ENCODE results near the gene ZKSCAN2.
A peak's percentile ranks its signal among the peaks of the same experiment; 100 is the strongest.

The ZKSCAN2 gene

DNA sequence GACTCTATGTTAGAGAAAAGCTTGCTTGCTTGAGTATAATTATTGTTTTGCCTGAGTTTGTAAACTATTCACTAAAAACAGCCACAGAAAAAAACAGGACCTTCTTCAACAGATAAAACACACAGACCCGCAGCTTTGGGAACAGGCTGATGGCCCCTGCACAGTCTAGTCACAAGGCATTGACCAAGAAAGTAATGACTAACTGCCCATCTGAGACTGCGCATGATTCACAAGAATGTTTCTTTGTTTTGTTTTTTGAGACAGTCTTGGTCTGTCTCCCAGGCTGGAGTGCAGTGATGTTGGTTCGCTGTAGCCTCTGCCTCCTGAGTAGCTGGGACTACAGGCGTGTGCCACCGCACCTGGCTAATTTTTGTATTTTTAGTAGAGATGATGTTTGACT lies 2.8 kb upstream of the ZKSCAN2 start:
- Histone ChIP-seq H3K36me3 (ENCODE audit: control insufficient read depth, insufficient read depth, low read length) (no peaks in the 10 kb centered on the region), H3K9ac (ENCODE audit: low read length) (no peak overlapping the region), H3K4me3 (ENCODE audit: low read length) (no peak overlapping the region), H3K4me1 (ENCODE audit: control insufficient read depth, insufficient read depth, low read length) (peaks cover 17% of the 10 kb centered on the region), H3K9me3 (ENCODE audit: control insufficient read depth, low read length) (no peaks in the 10 kb centered on the region), H3K27me3 (ENCODE audit: control insufficient read depth, insufficient read depth, low read length) (no peaks in the 10 kb centered on the region)

DNA sequence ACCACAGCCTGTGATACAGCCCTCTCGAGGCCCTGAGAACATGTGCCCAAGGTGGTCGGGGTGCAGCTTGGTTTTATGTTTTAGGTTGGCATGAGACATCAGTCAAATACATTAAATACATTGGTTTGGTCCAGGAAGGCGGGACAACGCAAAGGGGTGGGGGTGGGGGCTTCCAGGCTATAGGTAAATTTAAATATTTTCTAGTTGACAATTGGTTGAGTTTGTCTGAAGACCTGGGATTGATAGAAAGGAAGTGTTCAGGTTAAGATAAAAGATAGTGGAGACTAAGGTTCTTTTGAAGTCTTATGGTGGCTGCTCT lies 1.2 kb upstream of the ZKSCAN2 start:
- Histone ChIP-seq H3K4me1 (ENCODE audit: control insufficient read depth, insufficient read depth, low read length) (peaks cover 17% of the 10 kb centered on the region), H3K4me3 (ENCODE audit: low read length) (peak overlapping the region; percentile 90), H3K9ac (ENCODE audit: low read length) (peak overlapping the region; percentile 93), H3K27me3 (ENCODE audit: control insufficient read depth, insufficient read depth, low read length) (no peaks in the 10 kb centered on the region), H3K9me3 (ENCODE audit: control insufficient read depth, low read length) (no peaks in the 10 kb centered on the region), H3K36me3 (ENCODE audit: control insufficient read depth, insufficient read depth, low read length) (no peaks in the 10 kb centered on the region)

DNA sequence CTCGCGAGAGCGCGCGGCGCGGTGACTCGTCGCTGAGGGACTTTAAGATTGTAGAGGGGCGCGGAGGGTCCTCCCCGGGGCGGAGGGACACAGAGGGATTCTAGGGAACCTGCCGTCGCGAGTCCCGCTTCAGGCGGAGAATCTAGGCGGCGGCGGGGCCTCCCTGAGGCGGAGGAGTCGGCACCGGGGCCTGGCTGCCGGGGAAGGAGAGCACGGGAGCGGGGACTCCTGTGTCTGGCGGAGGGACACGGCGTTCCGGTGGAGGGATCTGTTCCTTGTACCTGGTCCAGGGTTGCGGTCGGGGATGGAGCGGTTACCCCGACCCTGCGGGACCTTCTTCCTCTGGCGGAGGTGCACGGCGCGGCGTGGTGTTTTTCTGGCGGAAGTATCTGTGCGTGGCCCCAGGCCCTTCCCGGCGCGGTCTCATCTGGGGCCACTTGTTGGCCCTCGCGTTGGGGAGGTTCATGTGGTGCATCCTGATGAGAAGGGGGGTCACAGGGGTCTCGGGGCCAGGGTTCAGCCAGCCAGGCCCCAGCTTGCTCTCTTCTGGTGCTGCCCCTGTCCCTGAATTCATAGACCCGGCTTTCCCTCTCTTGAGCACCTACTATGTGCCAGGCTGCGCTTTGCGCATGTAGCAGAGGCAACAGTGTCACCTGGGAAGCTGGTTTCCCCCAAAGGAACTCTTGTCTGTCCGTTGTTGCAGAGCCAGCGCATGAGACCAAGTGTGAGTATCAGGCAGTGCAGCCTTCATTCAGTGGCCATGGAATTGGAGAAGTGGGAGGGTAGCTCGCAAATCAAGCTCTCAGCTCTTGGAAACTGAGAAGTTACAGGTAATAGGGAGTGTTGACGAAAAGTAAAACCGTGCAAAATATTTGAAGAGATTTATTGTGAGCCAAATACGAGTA lies 563 bp upstream of the ZKSCAN2 start:
- no peaks in the 10 kb centered on the region for H3K9me3 ChIP-seq (ENCODE audit: control insufficient read depth, low read length)
- no peaks in the 10 kb centered on the region for H3K27me3 ChIP-seq (ENCODE audit: control insufficient read depth, insufficient read depth, low read length)
- peaks cover 17% of the 10 kb centered on the region for H3K4me1 ChIP-seq (ENCODE audit: control insufficient read depth, insufficient read depth, low read length)
- peak overlapping the region; percentile 90 for H3K4me3 ChIP-seq (ENCODE audit: low read length)
- no peaks in the 10 kb centered on the region for H3K36me3 ChIP-seq (ENCODE audit: control insufficient read depth, insufficient read depth, low read length)
- peak overlapping the region; percentile 93 for H3K9ac ChIP-seq (ENCODE audit: low read length)

DNA sequence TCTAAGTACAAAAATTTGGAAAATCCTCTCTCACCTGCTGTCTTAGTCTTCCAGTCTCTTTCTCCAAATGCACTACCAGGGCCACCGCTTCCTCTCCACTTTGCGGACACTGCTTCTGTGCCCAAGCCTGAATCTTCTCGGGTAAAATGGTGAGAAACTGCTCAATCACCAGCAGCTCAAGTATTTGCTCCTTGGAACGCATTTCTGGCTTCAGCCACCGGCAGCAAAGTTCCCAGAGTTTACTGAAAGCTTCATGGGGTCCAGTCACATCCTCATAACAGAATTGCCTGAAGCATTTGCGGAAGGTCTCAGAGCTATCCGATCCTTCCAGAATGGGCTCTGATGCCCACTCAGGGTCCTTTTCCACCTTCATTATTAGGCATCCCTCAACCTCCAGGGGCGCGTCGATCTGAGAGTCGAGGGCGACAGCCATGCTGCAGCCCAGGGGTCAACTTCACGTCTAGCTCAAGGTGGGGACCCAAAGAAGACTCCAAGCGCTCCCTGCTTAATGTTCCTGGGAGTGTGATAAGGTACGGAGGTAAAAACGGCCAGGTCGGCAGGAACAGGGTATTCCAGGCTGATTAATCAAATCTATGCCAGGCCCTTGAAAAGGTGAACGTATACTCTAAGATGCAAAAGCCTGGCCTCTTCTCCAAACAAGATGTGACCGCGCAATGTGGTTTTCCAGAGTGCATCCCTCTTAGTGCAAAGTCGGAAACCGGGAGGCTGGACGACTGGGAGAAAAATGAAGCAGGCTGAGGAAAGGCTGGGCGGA lies 763 bp downstream of the ZKSCAN2 start:
- peak overlapping the region; percentile 93 for H3K9ac ChIP-seq (ENCODE audit: low read length)
- H3K4me1 ChIP-seq (ENCODE audit: control insufficient read depth, insufficient read depth, low read length): peaks cover 17% of the 10 kb centered on the region
- H3K36me3 ChIP-seq (ENCODE audit: control insufficient read depth, insufficient read depth, low read length): no peaks in the 10 kb centered on the region
- H3K9me3 ChIP-seq (ENCODE audit: control insufficient read depth, low read length): no peaks in the 10 kb centered on the region
- H3K27me3 ChIP-seq (ENCODE audit: control insufficient read depth, insufficient read depth, low read length): no peaks in the 10 kb centered on the region
- H3K4me3 ChIP-seq (ENCODE audit: low read length): peak overlapping the region; percentile 11

DNA sequence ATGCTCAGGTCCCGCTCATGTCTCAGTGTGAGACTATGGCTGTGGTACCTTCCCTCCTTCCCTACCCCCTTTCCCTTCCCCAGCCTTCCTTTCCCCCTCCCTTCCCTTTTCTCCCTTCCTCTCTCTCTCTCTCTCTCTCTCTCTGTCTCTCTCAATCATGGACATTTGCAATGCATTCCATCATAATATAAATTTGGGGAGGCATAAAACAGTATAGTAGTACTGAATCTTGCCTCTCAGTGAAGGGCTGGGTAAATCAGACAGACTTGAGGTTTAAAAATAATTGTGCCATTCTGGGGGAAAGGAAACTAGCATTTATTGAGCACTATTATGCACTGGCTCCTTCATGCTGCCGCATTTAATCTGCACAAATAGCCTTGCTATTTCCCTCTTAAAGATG lies 4.3 kb downstream of the ZKSCAN2 start:
- H3K4me1 ChIP-seq (ENCODE audit: control insufficient read depth, insufficient read depth, low read length): peaks cover 9% of the 10 kb centered on the region
- no peaks in the 10 kb centered on the region for H3K36me3 ChIP-seq (ENCODE audit: control insufficient read depth, insufficient read depth, low read length)
- no peak overlapping the region for H3K4me3 ChIP-seq (ENCODE audit: low read length)
- no peaks in the 10 kb centered on the region for H3K9me3 ChIP-seq (ENCODE audit: control insufficient read depth, low read length)
- no peaks in the 10 kb centered on the region for H3K27me3 ChIP-seq (ENCODE audit: control insufficient read depth, insufficient read depth, low read length)
- H3K9ac ChIP-seq (ENCODE audit: low read length): no peak overlapping the region

DNA sequence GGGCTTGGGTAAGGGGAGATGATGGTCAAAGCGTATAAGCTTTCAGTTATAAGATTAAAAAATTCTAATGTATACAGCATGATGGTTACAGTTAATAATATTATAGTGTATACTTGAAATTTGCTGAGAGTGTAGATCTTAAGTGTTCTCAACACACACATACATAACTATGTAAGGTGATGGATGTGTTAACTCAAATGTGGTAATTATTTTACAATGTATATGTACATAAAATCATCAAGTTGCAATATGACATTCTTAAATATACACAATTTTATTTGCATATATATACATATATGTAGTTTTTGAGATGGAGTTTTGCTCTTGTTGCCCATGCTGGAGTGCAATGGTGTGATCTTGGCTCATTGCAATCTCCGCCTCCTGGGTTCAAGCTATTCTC lies 7.2 kb downstream of the ZKSCAN2 start:
- Histone ChIP-seq H3K4me1 (ENCODE audit: control insufficient read depth, insufficient read depth, low read length) (no peaks in the 10 kb centered on the region), H3K4me3 (ENCODE audit: low read length) (no peak overlapping the region), H3K9me3 (ENCODE audit: control insufficient read depth, low read length) (no peaks in the 10 kb centered on the region), H3K36me3 (ENCODE audit: control insufficient read depth, insufficient read depth, low read length) (no peaks in the 10 kb centered on the region), H3K9ac (ENCODE audit: low read length) (no peak overlapping the region), H3K27me3 (ENCODE audit: control insufficient read depth, insufficient read depth, low read length) (no peaks in the 10 kb centered on the region)

DNA sequence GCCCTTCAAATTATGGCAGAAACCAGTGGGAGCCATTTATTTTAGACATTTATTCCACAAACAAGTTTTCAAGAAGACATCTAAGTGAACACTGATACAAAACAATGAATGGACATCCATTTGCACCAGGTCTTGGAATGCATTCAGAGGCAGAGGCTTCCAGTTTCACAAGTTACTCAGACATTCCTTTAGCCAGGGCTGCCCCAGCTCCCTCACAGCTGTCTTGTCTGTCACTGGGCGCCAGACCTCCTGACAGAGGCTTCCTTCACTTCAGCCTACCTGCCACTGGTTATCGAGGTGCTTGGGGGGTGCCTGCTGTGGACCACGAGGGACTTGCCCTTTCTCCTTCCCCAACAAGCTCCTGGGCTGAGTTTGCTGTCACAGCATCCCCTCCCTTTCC lies 21.7 kb downstream of the ZKSCAN2 start:
- H3K4me3 ChIP-seq (ENCODE audit: low read length): no peak overlapping the region
- no peaks in the 10 kb centered on the region for H3K9me3 ChIP-seq (ENCODE audit: control insufficient read depth, low read length)
- H3K27me3 ChIP-seq (ENCODE audit: control insufficient read depth, insufficient read depth, low read length): no peaks in the 10 kb centered on the region
- no peak overlapping the region for H3K9ac ChIP-seq (ENCODE audit: low read length)
- H3K4me1 ChIP-seq (ENCODE audit: control insufficient read depth, insufficient read depth, low read length): peaks cover 6% of the 10 kb centered on the region
- no peaks in the 10 kb centered on the region for H3K36me3 ChIP-seq (ENCODE audit: control insufficient read depth, insufficient read depth, low read length)

DNA sequence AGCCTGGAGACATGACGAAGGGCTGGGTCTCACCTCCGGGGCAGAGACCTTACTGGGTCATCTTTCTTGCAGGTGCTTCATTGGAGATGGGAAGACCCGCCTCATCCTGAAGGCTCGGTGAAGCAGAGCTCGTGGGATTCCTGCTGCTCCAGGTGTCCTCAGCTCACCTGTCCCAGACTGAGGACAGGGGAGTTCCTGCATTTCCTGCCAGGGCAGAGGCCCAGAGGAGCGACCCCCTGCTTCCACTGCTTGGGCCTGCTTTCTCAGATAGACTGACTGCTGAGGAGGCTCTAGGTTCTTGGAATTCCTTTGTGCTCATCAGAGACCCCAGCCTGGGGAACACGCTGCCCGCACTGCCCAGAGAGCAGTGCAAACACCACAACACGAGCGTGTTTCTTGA lies 29.3 kb downstream of the ZKSCAN2 start:
- H3K9me3 ChIP-seq (ENCODE audit: control insufficient read depth, low read length): no peaks in the 10 kb centered on the region
- H3K9ac ChIP-seq (ENCODE audit: low read length): no peak overlapping the region
- no peaks in the 10 kb centered on the region for H3K36me3 ChIP-seq (ENCODE audit: control insufficient read depth, insufficient read depth, low read length)
- H3K4me3 ChIP-seq (ENCODE audit: low read length): no peak overlapping the region
- no peaks in the 10 kb centered on the region for H3K27me3 ChIP-seq (ENCODE audit: control insufficient read depth, insufficient read depth, low read length)
- no peaks in the 10 kb centered on the region for H3K4me1 ChIP-seq (ENCODE audit: control insufficient read depth, insufficient read depth, low read length)

DNA sequence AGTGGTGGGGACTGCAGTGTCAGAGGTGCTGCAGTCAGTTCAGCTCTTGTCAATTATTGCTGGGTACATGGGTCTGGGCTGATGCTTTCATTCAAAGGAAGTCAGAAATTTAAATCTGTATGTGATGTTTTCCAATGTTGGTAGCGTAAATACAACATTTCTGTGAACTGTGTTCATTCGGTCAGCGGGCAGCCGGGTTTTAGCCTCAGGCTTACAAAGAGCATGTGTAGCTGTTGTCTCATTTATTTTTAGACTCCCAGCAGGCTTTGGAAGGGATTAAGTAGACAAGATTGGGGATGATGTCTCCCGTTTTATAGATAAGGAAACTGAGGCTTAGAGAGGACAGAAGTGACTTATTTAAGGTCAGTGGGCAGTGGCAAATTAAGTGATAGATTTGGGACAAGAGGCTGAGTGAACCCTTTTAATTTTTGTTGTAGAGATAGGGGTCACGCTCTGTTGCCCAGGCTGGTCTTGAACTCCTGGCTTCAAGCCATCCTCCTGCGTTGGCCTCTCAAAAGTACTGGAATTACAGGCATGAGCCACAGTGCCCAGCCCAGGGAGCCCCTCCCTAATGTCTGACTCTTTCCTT lies 32.8 kb downstream of the ZKSCAN2 start:
- Histone ChIP-seq H3K27me3 (ENCODE audit: control insufficient read depth, insufficient read depth, low read length) (no peaks in the 10 kb centered on the region), H3K4me1 (ENCODE audit: control insufficient read depth, insufficient read depth, low read length) (no peaks in the 10 kb centered on the region), H3K9me3 (ENCODE audit: control insufficient read depth, low read length) (no peaks in the 10 kb centered on the region), H3K9ac (ENCODE audit: low read length) (no peak overlapping the region), H3K4me3 (ENCODE audit: low read length) (no peak overlapping the region), H3K36me3 (ENCODE audit: control insufficient read depth, insufficient read depth, low read length) (no peaks in the 10 kb centered on the region)

DNA sequence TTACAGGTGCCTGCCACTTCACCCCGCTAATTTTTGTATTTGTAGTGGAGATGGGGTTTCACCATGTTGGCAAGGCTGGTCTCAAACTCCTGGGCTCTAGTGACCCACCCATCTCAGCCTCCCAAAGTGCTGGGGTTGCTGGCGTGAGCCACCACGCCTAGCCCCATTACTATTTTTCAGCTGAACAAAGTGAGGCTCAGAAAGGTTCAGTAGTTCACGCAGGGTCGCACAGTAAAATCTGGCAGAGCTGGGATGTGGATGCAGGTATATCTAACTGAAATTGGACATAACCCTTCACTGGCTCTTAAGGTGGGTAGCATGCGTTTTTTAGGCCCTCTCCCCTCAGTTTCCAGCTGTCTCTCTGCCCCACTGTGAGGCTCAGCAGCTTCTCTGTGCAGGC lies 33.7 kb downstream of the ZKSCAN2 start:
- H3K36me3 ChIP-seq (ENCODE audit: control insufficient read depth, insufficient read depth, low read length): no peaks in the 10 kb centered on the region
- H3K4me1 ChIP-seq (ENCODE audit: control insufficient read depth, insufficient read depth, low read length): no peaks in the 10 kb centered on the region
- H3K9me3 ChIP-seq (ENCODE audit: control insufficient read depth, low read length): no peaks in the 10 kb centered on the region
- H3K27me3 ChIP-seq (ENCODE audit: control insufficient read depth, insufficient read depth, low read length): no peaks in the 10 kb centered on the region
- H3K9ac ChIP-seq (ENCODE audit: low read length): no peak overlapping the region
- H3K4me3 ChIP-seq (ENCODE audit: low read length): no peak overlapping the region

DNA sequence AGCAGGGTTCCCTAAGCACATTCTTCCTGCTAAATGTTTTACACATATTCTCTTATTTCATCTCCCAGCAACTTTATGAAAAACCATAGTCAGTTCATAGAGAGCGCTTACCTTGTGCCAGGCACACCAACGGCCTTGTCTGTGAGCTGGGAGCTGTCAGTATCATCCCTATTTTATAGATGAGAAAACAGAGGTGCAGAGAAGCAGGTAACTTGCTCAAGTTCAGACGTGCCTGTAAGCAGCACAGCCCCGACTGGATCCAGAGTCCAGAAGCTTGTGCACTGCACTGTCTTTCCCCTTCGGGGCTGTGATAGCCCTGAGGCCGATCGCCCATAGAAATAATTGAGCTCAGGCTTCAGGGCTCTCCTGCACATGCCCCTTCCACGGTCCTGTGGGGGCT lies 34.7 kb downstream of the ZKSCAN2 start:
- H3K9ac ChIP-seq (ENCODE audit: low read length): no peak overlapping the region
- no peaks in the 10 kb centered on the region for H3K36me3 ChIP-seq (ENCODE audit: control insufficient read depth, insufficient read depth, low read length)
- no peaks in the 10 kb centered on the region for H3K9me3 ChIP-seq (ENCODE audit: control insufficient read depth, low read length)
- H3K4me3 ChIP-seq (ENCODE audit: low read length): no peak overlapping the region
- no peaks in the 10 kb centered on the region for H3K4me1 ChIP-seq (ENCODE audit: control insufficient read depth, insufficient read depth, low read length)
- H3K27me3 ChIP-seq (ENCODE audit: control insufficient read depth, insufficient read depth, low read length): no peaks in the 10 kb centered on the region

DNA sequence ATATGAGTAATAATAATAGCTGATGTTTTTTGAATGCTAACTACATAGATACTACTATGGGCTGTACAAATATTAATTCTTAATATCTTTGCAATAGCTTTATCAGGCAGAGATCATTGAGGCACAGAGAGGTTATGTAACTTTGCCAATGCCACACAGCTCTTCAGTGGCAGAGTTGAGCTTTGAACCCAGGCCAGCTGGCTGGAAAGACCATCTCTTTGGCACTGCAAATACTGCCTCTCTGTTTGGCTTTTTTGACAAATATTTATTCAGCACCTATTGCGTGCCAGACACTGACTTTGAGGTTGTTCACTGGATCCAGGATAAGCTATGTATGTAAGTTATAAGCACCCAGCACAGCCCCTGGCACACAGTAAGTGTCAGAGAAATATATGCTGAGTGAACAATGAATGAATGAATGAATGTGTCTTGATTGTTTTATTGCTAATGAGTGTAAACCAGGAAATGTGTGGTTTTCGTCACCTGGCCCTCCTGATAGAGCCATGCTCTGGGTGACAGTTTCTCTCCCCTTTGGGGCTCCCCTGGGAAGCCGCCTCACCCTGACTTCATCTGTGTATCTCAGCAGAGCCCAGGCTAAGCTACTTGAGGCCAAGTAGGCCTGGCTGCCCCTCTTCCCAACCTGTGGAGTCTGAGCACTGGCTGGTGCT lies 38.4 kb downstream of the ZKSCAN2 start:
- no peak overlapping the region for H3K4me3 ChIP-seq (ENCODE audit: low read length)
- no peak overlapping the region for H3K9ac ChIP-seq (ENCODE audit: low read length)
- H3K27me3 ChIP-seq (ENCODE audit: control insufficient read depth, insufficient read depth, low read length): no peaks in the 10 kb centered on the region
- H3K36me3 ChIP-seq (ENCODE audit: control insufficient read depth, insufficient read depth, low read length): no peaks in the 10 kb centered on the region
- H3K9me3 ChIP-seq (ENCODE audit: control insufficient read depth, low read length): no peaks in the 10 kb centered on the region
- no peaks in the 10 kb centered on the region for H3K4me1 ChIP-seq (ENCODE audit: control insufficient read depth, insufficient read depth, low read length)

All from mucosa of stomach (tissue), 1 donor.